Measurements from ENCODE around the gene ZFYVE28.

The ZFYVE28 gene

DNA sequence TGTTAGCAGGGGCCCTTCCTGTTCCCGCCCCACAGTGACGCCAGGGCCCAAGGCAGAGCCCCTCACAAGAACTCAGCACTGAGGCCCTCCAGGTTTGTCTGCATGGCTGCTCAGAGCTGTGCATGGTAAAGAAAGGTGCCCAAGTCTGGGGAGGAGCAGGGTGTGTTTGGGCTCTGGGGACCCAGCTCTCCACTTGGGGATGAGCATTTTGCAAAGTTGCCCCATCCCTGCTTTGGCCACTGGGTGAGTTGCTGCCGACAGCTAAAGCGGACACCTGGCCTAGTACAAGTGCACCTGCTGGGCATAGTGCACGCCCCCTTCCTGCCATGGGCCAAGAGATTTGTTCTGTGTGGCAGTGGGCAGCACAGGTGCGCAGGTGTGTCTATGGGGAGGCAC, 154.5 kb downstream of the ZFYVE28 start:
- Histone ChIP-seq H3K23ac (ENCODE audit: low read length) (no peak overlapping the region), H2BK120ac (ENCODE audit: low read depth, low read length) (no peak overlapping the region), H4K8ac (ENCODE audit: low read depth, low read length) (no peak overlapping the region), H3K4me1 (ENCODE audit: control insufficient read depth, low read depth, low read length) (no peaks in the 10 kb centered on the region), H4K5ac (ENCODE audit: low read length) (no peak overlapping the region), H3K4me3 (ENCODE audit: low read length) (no peak overlapping the region), H3K79me1 (ENCODE audit: low read length) (no peaks in the 10 kb centered on the region), H2BK5ac (ENCODE audit: low read length) (no peak overlapping the region), H3K79me2 (ENCODE audit: control insufficient read depth, insufficient read depth, low read length) (no peaks in the 10 kb centered on the region), H3K4me2 (ENCODE audit: low read length) (no peak overlapping the region), H3K56ac (ENCODE audit: low read length) (no peak overlapping the region), H2BK15ac (replicated peaks; ENCODE audit: low read depth) (no peak overlapping the region), H3K36me3 (ENCODE audit: control insufficient read depth, insufficient read depth, low read length) (no peaks in the 10 kb centered on the region), H3K27ac (ENCODE audit: low read depth, low read length) (no peak overlapping the region), H3K4ac (ENCODE audit: low read depth, low read length) (no peak overlapping the region), H3K9ac (ENCODE audit: low read length) (no peak overlapping the region), H3K18ac (ENCODE audit: low read length) (no peak overlapping the region), H3K27me3 (ENCODE audit: insufficient read depth, low read length, poor library complexity) (no peaks in the 10 kb centered on the region), H2AK5ac (ENCODE audit: low read length) (no peak overlapping the region)
- DNase-seq = no peak
- no CpG with 5 or more reads among the region's 6 CpGs for WGBS (ENCODE audit: extremely low coverage, insufficient coverage, low lambda C conversion rate)

DNA sequence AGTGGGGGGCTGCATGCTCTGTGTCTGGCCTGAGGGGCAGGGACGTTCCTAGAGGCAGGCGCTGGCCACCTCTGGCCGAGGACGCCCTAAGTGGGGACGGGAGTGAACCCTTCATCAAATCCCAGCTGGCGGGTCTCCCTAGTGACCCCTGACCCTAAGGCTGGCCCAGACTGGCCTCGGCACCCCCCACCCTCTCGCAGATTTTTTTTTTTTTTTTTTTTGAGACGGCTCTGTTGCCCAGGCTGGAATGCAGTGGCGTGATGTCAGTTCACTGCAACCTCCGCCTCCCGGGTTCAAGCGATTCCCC, 155.5 kb downstream of the ZFYVE28 start:
- H3K4ac ChIP-seq (ENCODE audit: low read depth, low read length) = no peak overlapping the region
- H2BK15ac ChIP-seq (replicated peaks; ENCODE audit: low read depth) = no peak overlapping the region
- H3K27ac ChIP-seq (ENCODE audit: low read depth, low read length) = no peak overlapping the region
- no peak overlapping the region for H4K5ac ChIP-seq (ENCODE audit: low read length)
- H3K23ac ChIP-seq (ENCODE audit: low read length) = no peak overlapping the region
- peak overlapping the region; percentile 89 for H3K56ac ChIP-seq (ENCODE audit: low read length)
- H2BK120ac ChIP-seq (ENCODE audit: low read depth, low read length) = no peak overlapping the region
- H3K4me2 ChIP-seq (ENCODE audit: low read length) = peak overlapping the region; percentile 58
- H3K79me2 ChIP-seq (ENCODE audit: control insufficient read depth, insufficient read depth, low read length) = no peaks in the 10 kb centered on the region
- H2AK5ac ChIP-seq (ENCODE audit: low read length) = no peak overlapping the region
- no CpG with 5 or more reads among the region's 13 CpGs for WGBS (ENCODE audit: extremely low coverage, insufficient coverage, low lambda C conversion rate)
- H3K9ac ChIP-seq (ENCODE audit: low read length) = peak overlapping the region; percentile 86
- H2BK5ac ChIP-seq (ENCODE audit: low read length) = no peak overlapping the region
- H3K27me3 ChIP-seq (ENCODE audit: insufficient read depth, low read length, poor library complexity) = no peaks in the 10 kb centered on the region
- no peaks in the 10 kb centered on the region for H3K79me1 ChIP-seq (ENCODE audit: low read length)
- H4K8ac ChIP-seq (ENCODE audit: low read depth, low read length) = no peak overlapping the region
- peak overlapping the region; percentile 75 for H3K18ac ChIP-seq (ENCODE audit: low read length)
- H3K4me1 ChIP-seq (ENCODE audit: control insufficient read depth, low read depth, low read length) = no peaks in the 10 kb centered on the region
- no peaks in the 10 kb centered on the region for H3K36me3 ChIP-seq (ENCODE audit: control insufficient read depth, insufficient read depth, low read length)
- DNase-seq = no peak
- no peak overlapping the region for H3K4me3 ChIP-seq (ENCODE audit: low read length)

DNA sequence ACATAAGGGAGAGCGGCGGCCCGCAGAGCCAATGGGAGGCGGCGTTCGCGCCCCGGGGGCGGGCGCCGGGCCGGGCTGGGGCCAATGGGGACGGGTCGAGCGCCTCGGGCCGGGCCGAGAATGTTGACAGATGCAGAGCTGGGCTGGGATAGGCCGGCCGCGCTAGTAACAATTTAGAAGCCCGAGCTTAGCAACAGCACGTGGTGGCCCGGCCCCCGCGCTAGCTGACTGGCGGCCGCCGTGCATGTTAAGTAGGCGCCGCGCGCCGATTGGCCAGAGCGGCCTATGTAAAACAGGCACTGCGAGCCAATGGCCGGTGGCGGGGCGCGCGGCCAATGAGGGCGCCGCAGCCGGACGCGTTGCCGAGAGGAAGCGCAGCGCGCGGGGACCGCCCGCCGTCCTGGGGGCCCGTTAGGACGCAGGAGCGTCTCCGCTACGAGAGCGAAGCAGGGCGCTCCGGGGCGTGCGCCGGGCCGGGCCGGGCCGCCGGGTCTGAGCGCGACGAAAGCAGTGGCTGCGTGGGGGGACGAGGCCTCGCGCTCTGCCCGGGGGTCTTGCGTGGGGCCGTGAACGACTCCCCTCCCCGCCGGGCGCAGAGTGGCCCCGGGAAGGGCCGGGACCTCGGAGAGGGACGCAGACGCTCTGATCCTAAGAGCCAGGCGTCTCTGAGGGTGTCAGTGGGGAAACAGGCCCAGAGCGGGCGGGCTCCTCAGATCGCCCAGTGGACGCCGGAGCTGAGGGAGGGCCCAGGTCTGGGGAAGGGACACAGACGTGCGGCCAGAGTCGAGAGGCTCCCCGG, 156.1 kb downstream of the ZFYVE28 start:
- no peak overlapping the region for H2BK15ac ChIP-seq (replicated peaks; ENCODE audit: low read depth)
- H3K4me2 ChIP-seq (ENCODE audit: low read length) = peak overlapping the region; percentile 58
- no peak overlapping the region for H4K5ac ChIP-seq (ENCODE audit: low read length)
- H3K79me1 ChIP-seq (ENCODE audit: low read length) = no peaks in the 10 kb centered on the region
- H3K56ac ChIP-seq (ENCODE audit: low read length) = peak overlapping the region; percentile 89
- DNase-seq = peak; percentile 100
- H3K36me3 ChIP-seq (ENCODE audit: control insufficient read depth, insufficient read depth, low read length) = no peaks in the 10 kb centered on the region
- peak overlapping the region; percentile 75 for H3K18ac ChIP-seq (ENCODE audit: low read length)
- H2AK5ac ChIP-seq (ENCODE audit: low read length) = no peak overlapping the region
- peak overlapping the region; percentile 26 for H3K4me3 ChIP-seq (ENCODE audit: low read length)
- no peak overlapping the region for H2BK120ac ChIP-seq (ENCODE audit: low read depth, low read length)
- no CpG with 5 or more reads among the region's 98 CpGs for WGBS (ENCODE audit: extremely low coverage, insufficient coverage, low lambda C conversion rate)
- H4K8ac ChIP-seq (ENCODE audit: low read depth, low read length) = no peak overlapping the region
- no peaks in the 10 kb centered on the region for H3K79me2 ChIP-seq (ENCODE audit: control insufficient read depth, insufficient read depth, low read length)
- no peak overlapping the region for H2BK5ac ChIP-seq (ENCODE audit: low read length)
- H3K4ac ChIP-seq (ENCODE audit: low read depth, low read length) = peak overlapping the region; percentile 38
- peak overlapping the region; percentile 86 for H3K9ac ChIP-seq (ENCODE audit: low read length)
- no peak overlapping the region for H3K23ac ChIP-seq (ENCODE audit: low read length)
- H3K4me1 ChIP-seq (ENCODE audit: control insufficient read depth, low read depth, low read length) = no peaks in the 10 kb centered on the region
- peak overlapping the region; percentile 46 for H3K27ac ChIP-seq (ENCODE audit: low read depth, low read length)
- no peaks in the 10 kb centered on the region for H3K27me3 ChIP-seq (ENCODE audit: insufficient read depth, low read length, poor library complexity)

DNA sequence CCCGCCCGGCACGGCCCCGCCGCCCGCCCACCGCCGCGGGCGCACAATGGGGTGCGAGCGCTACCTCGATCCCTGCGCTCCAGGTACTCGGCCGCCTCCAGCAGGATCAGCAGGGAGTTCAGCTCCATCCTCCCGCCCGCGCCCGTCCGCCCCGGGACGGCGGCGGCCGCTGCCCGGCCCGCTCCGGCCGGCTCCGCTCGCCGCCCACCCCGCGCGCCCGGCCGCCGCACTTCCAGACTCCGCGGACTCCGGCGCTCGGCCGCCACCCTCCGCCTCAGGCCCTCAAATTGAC, 156.6 kb downstream of the ZFYVE28 start, which contains the start of gene MXD4:
TSS of gene MXD4 (minus strand) at position 257 of the 292 bp plus-strand sequence. CDS start at position 128, 129 bp downstream.
- no peak within 1 kb of the TSS for H2BK5ac ChIP-seq (ENCODE audit: low read length)
- H3K4me2 ChIP-seq (ENCODE audit: low read length) = peak within 1 kb of the TSS; percentile 58
- no peak for DNase-seq
- H2AK5ac ChIP-seq (ENCODE audit: low read length) = no peak within 1 kb of the TSS
- no peaks in the 10 kb centered on the region for H3K4me1 ChIP-seq (ENCODE audit: control insufficient read depth, low read depth, low read length)
- H3K9ac ChIP-seq (ENCODE audit: low read length) = peak within 1 kb of the TSS; percentile 86
- H3K79me1 ChIP-seq (ENCODE audit: low read length) = no peaks in the 10 kb centered on the region
- no peak within 1 kb of the TSS for H4K8ac ChIP-seq (ENCODE audit: low read depth, low read length)
- peak within 1 kb of the TSS; percentile 75 for H3K18ac ChIP-seq (ENCODE audit: low read length)
- no peaks in the 10 kb centered on the region for H3K36me3 ChIP-seq (ENCODE audit: control insufficient read depth, insufficient read depth, low read length)
- H2BK15ac ChIP-seq (replicated peaks; ENCODE audit: low read depth) = no peak within 1 kb of the TSS
- peak within 1 kb of the TSS; percentile 62 for H3K27ac ChIP-seq (ENCODE audit: low read depth, low read length)
- H2BK120ac ChIP-seq (ENCODE audit: low read depth, low read length) = no peak within 1 kb of the TSS
- no peaks in the 10 kb centered on the region for H3K27me3 ChIP-seq (ENCODE audit: insufficient read depth, low read length, poor library complexity)
- peak within 1 kb of the TSS; percentile 38 for H3K4ac ChIP-seq (ENCODE audit: low read depth, low read length)
- H3K56ac ChIP-seq (ENCODE audit: low read length) = peak within 1 kb of the TSS; percentile 90
- WGBS (ENCODE audit: extremely low coverage, insufficient coverage, low lambda C conversion rate) = no CpG with 5 or more reads among the region's 46 CpGs
- no peak within 1 kb of the TSS for H4K5ac ChIP-seq (ENCODE audit: low read length)
- H3K23ac ChIP-seq (ENCODE audit: low read length) = no peak within 1 kb of the TSS
- no peaks in the 10 kb centered on the region for H3K79me2 ChIP-seq (ENCODE audit: control insufficient read depth, insufficient read depth, low read length)
- H3K4me3 ChIP-seq (ENCODE audit: low read length) = peak within 1 kb of the TSS; percentile 65

DNA sequence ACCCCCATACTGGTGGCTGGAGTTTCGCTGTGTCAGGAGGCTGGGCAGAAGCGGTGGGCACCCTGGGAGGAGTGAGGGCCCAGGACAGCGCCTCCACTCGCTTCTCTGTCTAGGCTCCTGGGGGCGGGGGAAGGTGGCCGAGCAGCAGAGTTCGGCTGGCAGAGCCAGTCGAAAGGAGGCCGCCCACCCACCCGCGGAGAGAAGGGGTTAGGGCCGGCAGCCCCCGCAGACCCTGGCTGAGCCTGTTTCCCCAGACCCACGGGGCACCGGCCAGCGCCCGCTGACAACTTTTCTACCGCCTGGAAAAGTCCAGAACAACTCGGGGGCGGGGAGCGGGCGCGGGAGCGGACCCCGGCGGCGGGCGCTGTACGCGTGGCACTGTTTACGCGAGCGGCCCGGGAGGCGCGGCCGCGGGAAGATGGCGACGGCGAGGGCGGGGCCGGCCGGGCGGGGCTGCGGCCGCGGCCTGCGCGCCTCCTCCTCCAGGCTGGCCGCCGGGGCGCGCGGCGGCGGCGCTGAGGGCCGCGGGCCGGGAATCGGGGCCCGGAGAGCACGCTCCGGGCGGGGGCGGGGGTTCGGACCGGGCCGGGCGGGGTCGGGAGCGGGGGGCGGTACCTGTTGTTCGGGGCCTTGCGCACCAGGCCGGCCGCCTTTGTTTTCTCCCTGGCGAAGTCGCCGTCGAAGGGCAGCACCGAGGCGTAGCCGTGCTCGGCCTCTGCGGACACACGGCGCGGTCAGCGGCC, 157.2 kb downstream of the ZFYVE28 start:
- H4K8ac ChIP-seq (ENCODE audit: low read depth, low read length) = no peak overlapping the region
- H3K27me3 ChIP-seq (ENCODE audit: insufficient read depth, low read length, poor library complexity) = no peaks in the 10 kb centered on the region
- peak overlapping the region; percentile 65 for H3K4me3 ChIP-seq (ENCODE audit: low read length)
- peak overlapping the region; percentile 74 for H3K9ac ChIP-seq (ENCODE audit: low read length)
- H3K4ac ChIP-seq (ENCODE audit: low read depth, low read length) = no peak overlapping the region
- H3K4me1 ChIP-seq (ENCODE audit: control insufficient read depth, low read depth, low read length) = no peaks in the 10 kb centered on the region
- no peak overlapping the region for H3K23ac ChIP-seq (ENCODE audit: low read length)
- no peak overlapping the region for H2BK5ac ChIP-seq (ENCODE audit: low read length)
- no peak overlapping the region for H2BK15ac ChIP-seq (replicated peaks; ENCODE audit: low read depth)
- peak; percentile 53 for DNase-seq
- H3K79me2 ChIP-seq (ENCODE audit: control insufficient read depth, insufficient read depth, low read length) = no peaks in the 10 kb centered on the region
- no peak overlapping the region for H4K5ac ChIP-seq (ENCODE audit: low read length)
- peak overlapping the region; percentile 56 for H3K4me2 ChIP-seq (ENCODE audit: low read length)
- peak overlapping the region; percentile 90 for H3K56ac ChIP-seq (ENCODE audit: low read length)
- H2BK120ac ChIP-seq (ENCODE audit: low read depth, low read length) = no peak overlapping the region
- H3K27ac ChIP-seq (ENCODE audit: low read depth, low read length) = peak overlapping the region; percentile 62
- peak overlapping the region; percentile 25 for H3K18ac ChIP-seq (ENCODE audit: low read length)
- no peaks in the 10 kb centered on the region for H3K36me3 ChIP-seq (ENCODE audit: control insufficient read depth, insufficient read depth, low read length)
- H2AK5ac ChIP-seq (ENCODE audit: low read length) = no peak overlapping the region
- whole genome bisulfite sequencing (ENCODE audit: extremely low coverage, insufficient coverage, low lambda C conversion rate) = no CpG with 5 or more reads among the region's 91 CpGs
- no peaks in the 10 kb centered on the region for H3K79me1 ChIP-seq (ENCODE audit: low read length)
